CD4-positive, alpha-beta T cell treated with Interleukin-21 for 1 hour (primary cell): ENCODE measurements around the gene P2RY13.
A peak's percentile ranks its signal among the peaks of the same experiment; 100 is the strongest.

Experiments used
- DNase-seq: peaks from one replicate; pipeline ENCODE4 v3.0.0-alpha.2; 2020

P2RY13 gene

DNA sequence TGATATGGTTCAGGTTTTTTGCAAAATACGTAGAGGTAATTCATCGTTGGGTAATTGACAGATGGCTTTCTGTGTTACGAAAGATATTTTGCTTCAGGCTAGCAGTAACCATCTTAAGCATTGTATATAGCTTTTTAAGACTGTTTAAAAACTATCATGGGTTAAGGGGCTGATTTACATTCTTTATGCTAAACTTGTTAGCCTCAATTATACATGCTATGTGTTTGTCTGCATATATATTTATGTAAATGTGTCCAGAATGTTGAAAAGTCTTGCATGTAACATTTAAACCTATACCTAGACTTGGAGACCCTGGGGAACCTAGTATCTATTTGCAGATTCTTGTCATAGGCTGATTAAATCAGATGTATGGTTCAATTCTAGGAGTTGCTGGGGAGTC is 39.9 kb downstream of the P2RY13 start:
- DNase-seq: no peak

DNA sequence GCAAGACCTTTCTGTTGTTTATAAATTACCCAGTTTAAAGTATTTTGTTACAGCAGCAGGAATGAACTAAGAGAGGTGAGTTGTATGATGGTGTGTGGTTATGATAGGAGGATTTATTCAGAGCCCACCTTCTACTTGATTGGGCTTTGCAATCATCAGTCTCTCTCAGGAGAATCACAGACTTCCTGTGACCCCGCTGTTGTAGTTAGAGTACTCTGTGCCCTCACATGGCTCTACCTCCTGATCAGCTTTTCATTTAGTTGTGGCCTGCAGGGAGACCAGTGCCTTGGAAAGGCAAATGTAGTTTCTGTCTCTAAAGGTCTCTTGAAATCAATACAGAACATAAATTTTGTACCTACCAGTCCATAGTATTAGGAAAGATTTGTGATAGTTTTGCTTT is 43.4 kb downstream of the P2RY13 start:
- no peak for DNase-seq

DNA sequence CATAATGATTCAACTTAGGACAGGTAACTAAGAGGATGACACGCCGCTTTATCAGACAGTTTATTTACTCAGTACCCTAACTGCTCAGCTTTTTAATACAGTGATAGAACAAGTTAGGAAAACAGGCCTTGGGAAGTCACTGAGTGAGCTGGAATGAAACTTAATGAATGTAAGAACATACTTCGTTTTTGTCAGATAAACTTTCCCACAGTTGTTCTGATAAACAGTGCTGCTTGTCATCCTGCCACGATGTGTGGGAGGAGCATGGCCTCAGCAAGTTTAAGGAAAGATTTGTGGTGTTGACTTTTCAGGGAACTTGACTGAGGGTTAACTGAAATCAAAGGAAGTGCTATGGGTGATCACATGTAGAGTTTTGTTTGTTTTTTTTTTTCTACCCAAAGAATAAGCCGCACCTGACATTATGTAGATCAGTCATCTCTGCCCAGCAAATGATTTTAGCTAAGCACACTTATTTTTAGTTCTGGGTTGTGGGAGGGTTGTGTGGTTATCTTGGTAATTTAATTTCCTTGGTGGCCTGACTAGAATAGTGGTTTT is 45.4 kb downstream of the P2RY13 start:
- peak; percentile 9 for DNase-seq

DNA sequence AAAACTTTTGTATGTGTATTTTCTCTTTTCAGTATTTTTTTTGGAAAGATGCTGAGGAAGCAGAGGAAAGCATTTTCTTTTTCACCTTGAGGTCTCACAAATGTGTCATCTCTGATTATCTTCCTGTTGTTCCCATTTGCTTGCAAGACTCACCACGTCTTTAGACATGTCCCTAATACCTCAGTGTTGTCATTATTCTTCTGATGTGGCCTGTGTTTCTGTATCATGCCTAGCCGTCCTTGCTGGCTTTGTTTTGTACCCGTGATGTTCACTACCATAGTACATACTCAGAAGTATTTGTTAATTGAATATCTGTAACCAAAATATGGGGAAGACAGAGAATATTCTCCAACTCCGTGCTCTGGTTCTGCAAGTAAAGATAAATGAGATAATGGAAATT is 46.0 kb downstream of the P2RY13 start:
- DNase-seq: peak; percentile 14

DNA sequence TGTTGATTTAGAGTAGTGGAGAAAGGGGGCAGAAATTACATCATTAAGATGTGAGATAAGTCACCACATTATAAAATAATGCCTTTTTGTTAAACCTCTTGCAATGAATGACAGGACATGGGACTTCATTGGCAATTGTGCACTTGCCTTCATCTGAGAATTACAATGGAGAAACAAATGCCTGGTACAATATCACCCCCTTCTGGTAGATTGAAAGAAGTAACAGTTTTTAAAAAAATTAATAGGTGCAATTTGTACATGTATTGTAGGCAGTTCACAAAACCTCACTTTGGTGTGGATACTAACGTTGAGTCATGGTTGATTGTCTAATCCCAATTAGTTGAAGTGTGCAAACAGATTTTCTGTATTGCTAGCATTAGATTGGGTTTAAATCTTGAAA is 46.4 kb downstream of the P2RY13 start:
- peak; percentile 72 for DNase-seq

DNA sequence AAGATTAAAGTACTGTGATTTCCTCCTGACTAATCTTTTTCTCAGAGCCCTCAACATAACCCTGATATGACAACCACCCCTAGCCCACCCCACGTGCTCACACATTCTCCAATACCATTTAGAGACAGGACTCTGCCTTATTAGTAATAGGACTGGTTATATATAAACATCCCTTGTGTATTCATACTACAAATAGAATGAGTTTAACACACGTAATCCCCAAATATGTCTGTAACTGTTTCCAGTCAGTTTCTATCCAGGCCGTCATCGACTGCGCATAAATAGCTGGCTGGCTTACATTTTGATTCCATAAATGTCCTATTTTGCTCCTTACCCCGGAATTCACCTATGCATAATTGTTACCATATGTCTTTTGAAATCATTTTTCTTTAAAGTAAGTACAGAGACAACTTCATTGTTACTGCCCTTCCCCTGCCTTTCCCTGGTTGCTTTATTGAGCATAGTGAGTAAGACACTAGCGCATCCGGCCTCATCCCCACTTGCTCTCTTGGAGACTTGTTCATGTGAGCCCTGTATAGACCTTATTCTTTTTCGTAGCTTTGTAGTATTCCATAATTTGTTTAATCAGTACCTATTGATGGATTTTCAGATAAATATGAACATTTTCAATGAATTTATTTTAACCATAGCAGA is 47.6 kb downstream of the P2RY13 start:
- DNase-seq: no peak

DNA sequence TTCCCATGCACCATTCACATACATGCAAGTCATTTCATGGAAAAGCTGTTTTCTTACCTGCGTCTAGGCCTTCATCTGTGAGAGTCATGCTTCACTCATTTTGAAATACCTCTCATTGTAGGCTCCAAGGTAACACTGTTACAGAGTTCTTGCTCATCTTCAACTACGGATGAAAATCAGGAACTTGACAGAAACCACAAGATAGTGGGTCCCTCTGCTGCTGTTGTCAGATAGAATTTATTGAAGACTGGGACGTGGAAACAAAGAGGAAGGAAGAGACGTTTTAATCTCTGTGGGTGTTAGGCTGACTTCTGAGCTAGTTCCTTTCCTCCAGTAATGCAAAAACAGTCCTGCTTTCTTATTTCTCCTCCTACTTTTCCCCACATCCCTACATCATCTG is 51.1 kb downstream of the P2RY13 start, which contains the start of gene P2RY14:
Gene P2RY14, minus strand, starts transcription at position 313 of the 400 bp plus-strand sequence. CDS start 64,226 bp downstream, outside the sequence.
- DNase-seq: peak; percentile 22

DNA sequence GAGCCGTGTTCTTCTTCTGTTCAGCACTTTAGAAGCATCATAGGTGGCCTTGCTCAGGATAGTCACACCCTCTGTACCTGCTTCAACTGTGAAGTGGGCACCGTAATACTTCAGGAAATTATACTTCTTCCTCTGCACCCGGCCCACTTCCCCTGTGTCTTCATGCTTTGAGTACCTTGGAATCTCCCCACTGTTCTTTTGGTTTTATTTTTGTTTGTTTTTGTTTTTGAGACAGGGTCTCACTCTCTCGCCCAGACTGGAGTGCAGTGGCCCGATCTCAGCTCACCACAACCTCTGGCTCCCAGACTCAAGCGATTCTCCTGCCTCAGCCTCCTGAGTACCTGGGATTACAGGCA is 52.7 kb downstream of the P2RY13 start:
- peak; percentile 63 for DNase-seq
